H9 (cell line): ENCODE results near the gene LILRA6. TPM values are rescaled to one million over a fixed set of nuclear protein-coding genes. Genes with fewer than 3 reads are reported as not detected.

Source experiments
- DNase-seq: peaks from one replicate; pipeline ENCODE4 v3.0.0-alpha.2; 2017
- H2AFZ ChIP-seq: one replicate; pipeline ENCODE4 v1.6.1; 2013; ENCODE audit warnings: mild to moderate bottlenecking, low read length, control low read depth, moderate library complexity
- H2AK5ac ChIP-seq: 2 replicates; pipeline ENCODE4 v1.6.1; 2013; ENCODE audit warnings: low read length, control low read depth, mixed read lengths; ENCODE audit not compliant: insufficient read length
- H2BK120ac ChIP-seq: one replicate; pipeline ENCODE4 v1.6.1; 2013; ENCODE audit warnings: low read depth, mild to moderate bottlenecking, low read length, control low read depth, inconsistent platforms; ENCODE audit not compliant: poor library complexity, severe bottlenecking
- H2BK12ac ChIP-seq: 2 replicates; pipeline ENCODE4 v1.6.1; 2013; ENCODE audit warnings: low read length, control low read depth, mixed read lengths, low read depth; ENCODE audit not compliant: insufficient read length
- H2BK15ac ChIP-seq: 2 replicates; pipeline ENCODE4 v1.6.1; 2013; ENCODE audit warnings: low read depth, low read length, control low read depth
- H2BK20ac ChIP-seq: one replicate; pipeline ENCODE4 v1.6.1; 2013; ENCODE audit warnings: low read depth, mild to moderate bottlenecking, low read length, control low read depth, inconsistent platforms; ENCODE audit not compliant: poor library complexity, severe bottlenecking
- H2BK5ac ChIP-seq: 2 replicates; pipeline ENCODE4 v1.6.1; 2013; ENCODE audit warnings: low read length, control low read depth, mixed read lengths; ENCODE audit not compliant: insufficient read length
- H3K14ac ChIP-seq: 2 replicates; pipeline ENCODE4 v1.6.1; 2013; ENCODE audit warnings: low read length, control low read depth; ENCODE audit not compliant: insufficient read depth
- H3K18ac ChIP-seq: 2 replicates; pipeline ENCODE4 v1.6.1; 2013; ENCODE audit warnings: low read depth, mild to moderate bottlenecking, mixed read lengths, low read length, control low read depth; ENCODE audit not compliant: insufficient read length
- H3K23ac ChIP-seq: 2 replicates; pipeline ENCODE4 v1.6.1; 2013; ENCODE audit warnings: low read length, control low read depth, mixed read lengths, low read depth; ENCODE audit not compliant: insufficient read length
- H3K23me2 ChIP-seq: 2 replicates; pipeline ENCODE4 v1.6.1; 2013; ENCODE audit warnings: low read depth, mild to moderate bottlenecking, mixed read lengths, low read length, control low read depth; ENCODE audit not compliant: insufficient read length, poor library complexity, severe bottlenecking
- H3K27ac ChIP-seq: 2 replicates; pipeline ENCODE4 v1.5.1; 2013; ENCODE audit warnings: low read length, control low read depth, mixed read lengths, low read depth; ENCODE audit not compliant: insufficient read length
- H3K27me3 ChIP-seq: 2 replicates; pipeline ENCODE4 v1.6.1; 2013; ENCODE audit warnings: low read length, control low read depth, inconsistent platforms; ENCODE audit not compliant: insufficient read depth
- H3K4ac ChIP-seq: 2 replicates; pipeline ENCODE4 v1.6.1; 2013; ENCODE audit warnings: low read depth, mild to moderate bottlenecking, control low read depth, inconsistent platforms, low read length, moderate library complexity
- H3K4me1 ChIP-seq: 2 replicates; pipeline ENCODE4 v1.6.1; 2013; ENCODE audit warnings: low read length, control low read depth, inconsistent platforms; ENCODE audit not compliant: insufficient read depth
- H3K4me2 ChIP-seq: 2 replicates; pipeline ENCODE4 v1.6.1; 2013; ENCODE audit warnings: low read length, control low read depth, mixed read lengths; ENCODE audit not compliant: insufficient read length, insufficient read depth
- H3K56ac ChIP-seq: 2 replicates; pipeline ENCODE4 v1.6.1; 2013; ENCODE audit warnings: low read depth, mild to moderate bottlenecking, mixed read lengths, low read length, control low read depth; ENCODE audit not compliant: insufficient read length
- H3K79me1 ChIP-seq: 2 replicates; pipeline ENCODE4 v1.6.1; 2013; ENCODE audit warnings: low read depth, mild to moderate bottlenecking, moderate library complexity, low read length, control low read depth, inconsistent platforms; ENCODE audit not compliant: insufficient read depth, poor library complexity, severe bottlenecking
- H3K79me2 ChIP-seq: 2 replicates; pipeline ENCODE4 v1.6.1; 2013; ENCODE audit warnings: low read length, control low read depth, inconsistent platforms; ENCODE audit not compliant: insufficient read depth
- H3K9ac ChIP-seq: 2 replicates; pipeline ENCODE4 v1.6.1; 2013; ENCODE audit warnings: low read length, control low read depth, mixed read lengths; ENCODE audit not compliant: insufficient read length; ENCODE audit errors: extremely low read depth
- H3K9me3 ChIP-seq: one replicate; pipeline ENCODE4 v1.6.1; 2013; ENCODE audit warnings: low read depth, low read length, inconsistent platforms; ENCODE audit not compliant: control insufficient read depth
- H3T11ph ChIP-seq: one replicate; pipeline ENCODE4 v1.6.1; 2013; ENCODE audit warnings: mild to moderate bottlenecking, low read length, control low read depth, inconsistent platforms
- H4K20me1 ChIP-seq: one replicate; pipeline ENCODE4 v1.6.1; 2013; ENCODE audit not compliant: control insufficient read depth, insufficient read length, insufficient read depth
- H4K5ac ChIP-seq: 2 replicates; pipeline ENCODE4 v1.6.1; 2013; ENCODE audit warnings: low read depth, mild to moderate bottlenecking, mixed read lengths, low read length, control low read depth; ENCODE audit not compliant: insufficient read length
- H4K8ac ChIP-seq: replicated peaks from 2 replicates; pipeline ENCODE4 v1.6.1; 2013; ENCODE audit warnings: low read length, control low read depth, mixed read lengths, low read depth; ENCODE audit not compliant: insufficient read length
- H4K91ac ChIP-seq: 2 replicates; pipeline ENCODE4 v1.6.1; 2013; ENCODE audit warnings: low read depth, mild to moderate bottlenecking, moderate library complexity, mixed read lengths, low read length, control low read depth; ENCODE audit not compliant: insufficient read length
- H3K27ac Mint-ChIP-seq, 3 experiments: 2 replicates in 2 of 3; 3 replicates in 1 of 3; pipeline ENCODE4 v1.8.0; 2020 to 2021; ENCODE audit warnings: mixed read lengths in 3 of 3, mild to moderate bottlenecking in 1 of 3, moderate library complexity in 1 of 3
- H3K27me3 Mint-ChIP-seq: 2 replicates; pipeline ENCODE4 v1.8.0; 2021; ENCODE audit warnings: low read depth, mild to moderate bottlenecking, moderate library complexity, mixed read lengths
- H3K36me3 Mint-ChIP-seq, 3 experiments: 2 replicates in 2 of 3; 3 replicates in 1 of 3; pipeline ENCODE4 v1.8.0; 2020 to 2021; ENCODE audit warnings: low read depth in 3 of 3, mixed read lengths in 3 of 3; ENCODE audit not compliant: insufficient read depth in 1 of 3
- H3K4me1 Mint-ChIP-seq, 2 experiments: 2 replicates each; pipeline ENCODE4 v1.8.0; 2020; ENCODE audit warnings: mixed read lengths in 2 of 2
- H3K4me3 Mint-ChIP-seq, 2 experiments: 2 replicates in 1 of 2; 3 replicates in 1 of 2; pipeline ENCODE4 v1.8.0; 2020 to 2021; ENCODE audit warnings: mild to moderate bottlenecking in 2 of 2, mixed read lengths in 2 of 2, moderate library complexity in 1 of 2
- H3K9me3 Mint-ChIP-seq, 2 experiments: 2 replicates in 1 of 2; 3 replicates in 1 of 2; pipeline ENCODE4 v1.8.0; 2020; ENCODE audit warnings: mild to moderate bottlenecking in 2 of 2, mixed read lengths in 2 of 2, moderate library complexity in 1 of 2
- CTCF ChIP-seq: fragments of 200-600 bp; sonication (generic); conservative IDR thresholded peaks from 3 replicates; pipeline ENCODE4 v1.8.0; 2021; ENCODE audit warnings: antibody characterized with exemption, mild to moderate bottlenecking
- WGBS: extraction: QIAGEN DNeasy Blood & Tissue Kit; methylation state at CpG from one replicate; pipeline ENCODE4 v1.1.7; 2013; ENCODE audit warnings: missing lambda C conversion rate, low lambda C conversion rate, mixed read lengths; ENCODE audit not compliant: insufficient read length; ENCODE audit errors: extremely low coverage; 5-methylcytosine and 5-hydroxymethylcytosine counted together
- total RNA-seq: library from RNA; stranded (reverse); gene quantifications from 2 replicates; pipeline ENCODE4 v1.2.1, GENCODE V29; 2021

The LILRA6 gene
- total RNA-seq, 1 experiment from 2014 or later: not detected

- H2AFZ ChIP-seq: no peak overlapping the region
- peaks cover 3 to 6% of the 10 kb centered on the region in 2 experiments; a peak in 2 of 4 replicates for H3K4me1 Mint-ChIP-seq
These were observed 28.5 kb upstream of the LILRA6 start for GRCh38 chr19:54271106-54271505.

More at GRCh38 chr19:54271106-54271505, 28.5 kb upstream of the LILRA6 start:
- Histone ChIP-seq H2AK5ac (no peak overlapping the region), H3K23ac (no peak overlapping the region), H3K4ac (no peak overlapping the region), H2BK5ac (no peak overlapping the region), H3K23me2 (no peaks in the 10 kb centered on the region), H3K18ac (no peak overlapping the region), H3K14ac (no peak overlapping the region), H3K9me3 (no peaks in the 10 kb centered on the region), H3K79me2 (no peaks in the 10 kb centered on the region), H2BK20ac (no peak overlapping the region), H3K4me2 (no peak overlapping the region), H2BK120ac (no peak overlapping the region), H4K5ac (no peak overlapping the region), H3T11ph (no peak overlapping the region), H3K9ac (no peak overlapping the region), H2BK12ac (no peak overlapping the region), H4K20me1 (no peaks in the 10 kb centered on the region), H3K79me1 (no peaks in the 10 kb centered on the region), H3K27ac (no peak overlapping the region), H3K4me1 (no peaks in the 10 kb centered on the region), H3K27me3 (no peaks in the 10 kb centered on the region), H4K8ac (no peak overlapping the region), H2BK15ac (no peak overlapping the region), H4K91ac (no peak overlapping the region), H3K56ac (no peak overlapping the region)
- Mint-ChIP-seq H3K9me3 (peaks cover 0 to 31% of the 10 kb centered on the region in 2 experiments; a peak in 2 of 5 replicates), H3K36me3 (no peaks in the 10 kb centered on the region), H3K27me3 (peaks cover 59% of the 10 kb centered on the region), H3K27ac (no peak overlapping the region), H3K4me3 (no peak overlapping the region)
- TF ChIP-seq CTCF: no peak
- WGBS: no CpG with 5 or more reads among the region's 8 CpGs
- no peak for DNase-seq
